GM18858 (cell line): Measurements from ENCODE around the gene CLINT1.
A peak's percentile ranks its signal among the peaks of the same experiment; 100 is the strongest.
"Not testable (repeated sequence)": the region's sequence is repeated elsewhere in the genome, so short reads cannot be mapped to it uniquely, and the experiment has no call there.

ENCODE experiments used
- ATAC-seq: cut with Tn5 transposase; IDR thresholded peaks from one replicate; pipeline ENCODE4 v1.9.1; 2021; ENCODE audit not compliant: unreplicated experiment

CLINT1 gene

GRCh38 chr5:157858527-157859226 lies at the start of gene CLINT1:
TSS of gene CLINT1 (minus strand) at chr5:157859145. CDS start at chr5:157858970, 175 bp downstream.
- ATAC-seq, result peak; percentile 32

DNA sequence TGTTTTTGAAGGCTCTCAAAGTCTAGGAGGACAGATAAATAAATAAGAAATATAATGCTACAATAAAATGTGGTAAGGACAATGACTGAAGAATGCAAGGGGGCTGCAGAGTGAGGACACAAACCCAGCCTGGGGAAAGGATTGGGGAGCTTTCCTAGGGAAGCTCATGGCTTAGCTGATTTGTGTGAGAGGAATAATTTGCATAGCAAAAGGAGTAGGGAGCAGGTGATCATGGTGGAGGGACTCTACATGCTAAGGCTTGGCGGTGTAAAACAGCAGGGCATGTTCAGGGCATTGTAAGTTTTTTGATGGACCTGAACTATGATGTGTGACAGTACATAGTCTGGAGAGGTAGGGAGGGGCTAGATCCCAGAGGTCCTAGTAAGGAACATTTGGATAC lies 49.5 kb upstream of the CLINT1 start:
- no peak for ATAC-seq

- ATAC-seq, result no peak
Observed at GRCh38 chr5:157907479-157907878, 48.5 kb upstream of the CLINT1 start.

- no peak for ATAC-seq
Observed at GRCh38 chr5:157903117-157903450, 44.1 kb upstream of the CLINT1 start.

- no peak for ATAC-seq
Observed at GRCh38 chr5:157902449-157903116, 43.6 kb upstream of the CLINT1 start.

DNA sequence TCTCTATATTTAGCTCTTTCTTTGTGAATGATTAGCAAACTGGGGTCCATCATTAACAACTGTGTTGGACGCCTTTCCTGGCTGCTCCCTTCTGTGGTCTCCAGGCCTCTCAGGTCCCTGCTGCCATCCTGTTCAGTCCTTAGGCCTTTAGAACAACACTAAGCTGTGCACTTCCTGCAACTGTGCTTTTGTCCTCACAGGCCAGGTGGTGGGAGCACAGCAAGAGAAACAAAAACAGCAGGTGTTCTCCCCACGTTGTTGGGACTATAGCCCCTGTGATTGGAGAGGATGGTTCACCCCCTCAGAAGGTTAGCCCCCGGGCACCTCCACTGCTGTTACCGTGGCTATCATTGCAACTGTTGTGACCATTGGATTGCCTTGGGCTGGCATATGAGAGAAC lies 41.7 kb upstream of the CLINT1 start:
- no peak for ATAC-seq

- no peak for ATAC-seq
Observed at GRCh38 chr5:157893611-157894010, 34.7 kb upstream of the CLINT1 start.

- ATAC-seq, result no peak
Observed at GRCh38 chr5:157892974-157893373, 34.0 kb upstream of the CLINT1 start.

- ATAC-seq, result no peak
Observed at GRCh38 chr5:157890836-157891597, 32.1 kb upstream of the CLINT1 start.

DNA sequence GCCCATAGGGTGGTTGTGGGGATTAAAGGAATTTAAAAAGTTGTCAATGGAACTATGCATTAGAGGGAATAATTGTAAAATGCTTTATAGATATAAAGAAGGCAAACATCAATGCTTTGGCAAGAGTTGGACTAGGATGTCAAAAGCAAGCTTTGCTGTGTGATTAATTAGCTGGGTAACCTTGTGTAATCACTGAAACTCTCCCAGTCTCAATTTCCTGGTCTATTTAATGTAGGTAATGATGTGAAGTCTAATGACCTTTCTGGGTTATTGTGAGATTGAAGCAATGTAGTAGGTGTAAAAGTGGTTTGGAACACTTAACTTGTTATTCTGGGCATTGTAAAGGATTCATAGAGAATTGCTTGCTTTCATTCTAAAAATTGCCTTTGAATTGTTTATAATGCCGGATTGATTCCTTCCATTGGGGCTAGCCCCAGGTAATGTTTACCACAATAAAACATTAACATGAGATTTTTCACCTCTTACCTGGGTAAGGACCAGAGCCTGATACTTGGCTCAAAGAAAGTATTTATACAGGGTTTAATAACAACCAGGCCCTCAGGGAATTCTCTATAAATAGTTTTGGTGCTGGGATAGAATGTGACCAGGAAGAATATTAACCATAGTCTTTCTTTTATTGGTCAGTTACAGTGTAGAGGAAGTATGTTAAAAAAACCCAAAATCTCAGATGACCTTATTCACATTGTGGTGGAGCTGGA lies 30.0 kb upstream of the CLINT1 start:
- no peak for ATAC-seq

GRCh38 chr5:157886796-157887380 lies 27.9 kb upstream of the CLINT1 start:
- no peak for ATAC-seq

GRCh38 chr5:157885051-157885450 lies 26.1 kb upstream of the CLINT1 start:
- ATAC-seq, result not testable (repeated sequence)

DNA sequence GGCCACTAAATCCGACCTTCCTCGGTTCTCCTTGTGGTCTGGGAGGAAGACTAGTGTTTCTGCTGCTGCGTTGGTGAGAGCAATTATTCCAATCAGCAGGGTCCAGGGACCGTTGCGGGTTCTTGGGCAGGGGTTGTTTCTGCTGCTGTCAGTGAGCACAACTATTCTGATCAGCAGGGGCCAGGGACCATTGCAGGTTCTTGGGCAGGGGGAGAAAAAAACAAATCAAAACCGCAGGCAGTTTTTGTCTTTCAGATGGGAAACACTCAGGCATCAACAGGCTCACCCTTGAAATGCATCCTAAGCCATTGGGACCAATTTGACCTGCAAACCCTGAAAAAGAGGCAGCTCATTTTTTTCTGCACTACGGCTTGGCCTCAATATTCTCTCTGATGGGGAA lies 22.6 kb upstream of the CLINT1 start:
- not testable (repeated sequence) for ATAC-seq

GRCh38 chr5:157877821-157878220 lies 18.9 kb upstream of the CLINT1 start:
- no peak for ATAC-seq

- no peak for ATAC-seq
Observed at GRCh38 chr5:157874861-157875260, 15.9 kb upstream of the CLINT1 start.

GRCh38 chr5:157870837-157871834 lies 12.2 kb upstream of the CLINT1 start:
- peak; percentile 43 for ATAC-seq

DNA sequence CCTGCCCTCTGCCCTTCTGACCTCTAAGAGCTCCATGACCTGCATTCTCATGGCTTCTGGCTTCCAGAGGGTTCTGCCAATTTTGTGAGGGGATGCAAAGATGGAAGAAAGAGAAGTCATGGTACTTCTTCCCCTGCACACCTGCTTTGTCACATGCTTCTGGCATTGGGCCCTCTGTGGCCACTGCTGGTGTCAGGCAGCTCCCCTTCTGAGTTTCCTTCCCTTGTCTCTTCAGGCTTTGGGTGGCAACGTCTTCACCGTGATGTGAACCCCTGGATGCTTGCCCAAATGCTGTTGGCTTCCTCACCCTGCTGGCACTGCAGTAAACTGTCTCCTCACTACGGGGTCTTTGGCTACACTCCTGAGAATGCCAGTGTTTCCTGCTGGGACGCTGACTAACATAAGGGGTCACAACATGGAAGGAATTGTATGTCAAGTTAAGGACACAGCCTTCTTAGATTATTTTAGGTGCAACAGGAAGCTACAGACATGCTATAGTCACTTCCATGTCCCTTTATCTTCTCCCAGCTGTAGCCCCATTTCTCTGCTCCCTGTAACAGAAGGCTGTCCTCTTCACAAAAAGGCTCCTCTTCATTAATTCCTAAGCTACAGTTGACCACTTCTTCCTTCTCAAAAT lies 8.9 kb upstream of the CLINT1 start:
- no peak for ATAC-seq

DNA sequence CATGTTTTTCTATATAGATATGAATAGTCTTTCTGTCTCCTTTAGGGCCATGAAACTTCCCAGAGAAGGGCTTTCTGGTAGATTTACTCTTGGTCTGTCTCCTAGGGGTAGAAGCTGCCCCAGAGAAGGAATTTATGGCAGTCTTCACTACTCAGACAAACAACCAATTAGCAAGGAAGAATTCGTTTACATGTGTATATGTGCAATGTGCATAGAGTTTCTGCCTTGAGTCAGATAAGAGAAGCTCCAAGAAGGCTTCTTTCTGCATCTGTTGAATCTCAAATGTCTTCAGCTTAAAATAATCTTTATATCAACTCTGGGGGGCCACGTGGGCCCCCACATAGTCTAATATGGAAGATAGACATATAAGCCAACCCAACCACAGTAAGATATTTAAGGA lies 7.6 kb upstream of the CLINT1 start:
- no peak for ATAC-seq

DNA sequence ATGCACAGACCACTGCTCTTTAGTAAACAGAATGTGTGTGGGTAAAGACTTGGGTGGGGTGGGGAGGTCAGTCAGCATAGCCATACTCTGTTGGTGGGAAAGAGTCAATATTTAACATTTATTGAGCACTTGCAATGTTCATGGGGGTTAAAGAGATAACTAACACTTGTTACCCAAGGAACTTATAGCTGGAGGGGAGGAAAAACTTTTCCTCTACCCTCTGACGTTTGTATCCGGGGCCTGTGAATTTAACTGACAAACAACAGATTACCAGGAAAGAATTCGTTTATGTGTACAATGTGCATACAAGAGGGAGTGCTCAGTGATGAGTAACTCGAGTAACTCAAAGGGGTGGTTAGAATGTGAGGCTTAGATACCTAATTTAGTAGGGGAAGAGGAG lies 6.8 kb upstream of the CLINT1 start:
- ATAC-seq, result no peak
